Mammary epithelial cell (primary cell): ENCODE results near the gene SHH.

Source experiments
- EZH2 ChIP-seq: IDR thresholded peaks from 2 replicates; pipeline ENCODE4 v1.6.1; 2012; ENCODE audit warnings: low read length, inconsistent platforms, borderline replicate concordance
- TF ChIP-seq, protein P1 (sequence below), 2 donors: IDR thresholded peaks in 1 of 2; conservative IDR thresholded peaks in 1 of 2; 2 replicates each; pipeline ENCODE4 v1.5.1; 2011 to 2012; ENCODE audit warnings: inconsistent platforms in 2 of 2, low read length in 2 of 2, mild to moderate bottlenecking in 2 of 2, control low read depth in 1 of 2, low read depth in 1 of 2; ENCODE audit not compliant: insufficient read depth in 1 of 2; ENCODE audit errors: extremely low read depth in 1 of 2

DNA sequence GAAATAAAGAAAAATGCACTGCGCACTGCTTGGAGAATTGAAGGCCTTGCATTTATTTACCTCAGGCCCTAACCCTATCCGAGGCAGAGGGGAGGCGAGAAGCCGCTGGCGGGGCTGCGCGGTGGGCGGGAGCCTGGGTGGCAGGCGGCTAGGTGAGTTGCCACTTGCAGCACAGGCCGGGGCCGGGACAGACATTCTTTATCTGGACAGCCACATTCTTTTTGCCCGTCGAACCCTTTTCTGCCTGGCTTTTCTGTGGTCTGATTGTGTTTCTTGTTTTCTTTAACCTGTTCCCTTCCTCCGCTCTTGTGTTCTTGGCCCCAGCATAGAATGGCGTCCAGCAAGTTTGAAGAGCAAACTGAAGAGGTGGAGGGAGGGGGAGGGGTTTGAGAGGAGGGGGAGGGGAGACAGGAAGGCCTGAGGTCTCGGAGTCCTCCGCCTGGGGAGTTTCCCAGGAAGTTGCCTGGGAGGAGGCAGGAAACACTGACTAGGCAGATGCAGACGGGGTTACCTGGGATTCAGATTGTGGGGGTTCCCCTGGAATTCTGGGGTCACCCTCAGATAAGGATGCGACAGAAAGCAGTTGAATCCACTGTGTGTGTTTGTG lies 5.1 kb downstream of the SHH start:
- TF ChIP-seq EZH2, result no peak
- TF ChIP-seq, protein P1, sequence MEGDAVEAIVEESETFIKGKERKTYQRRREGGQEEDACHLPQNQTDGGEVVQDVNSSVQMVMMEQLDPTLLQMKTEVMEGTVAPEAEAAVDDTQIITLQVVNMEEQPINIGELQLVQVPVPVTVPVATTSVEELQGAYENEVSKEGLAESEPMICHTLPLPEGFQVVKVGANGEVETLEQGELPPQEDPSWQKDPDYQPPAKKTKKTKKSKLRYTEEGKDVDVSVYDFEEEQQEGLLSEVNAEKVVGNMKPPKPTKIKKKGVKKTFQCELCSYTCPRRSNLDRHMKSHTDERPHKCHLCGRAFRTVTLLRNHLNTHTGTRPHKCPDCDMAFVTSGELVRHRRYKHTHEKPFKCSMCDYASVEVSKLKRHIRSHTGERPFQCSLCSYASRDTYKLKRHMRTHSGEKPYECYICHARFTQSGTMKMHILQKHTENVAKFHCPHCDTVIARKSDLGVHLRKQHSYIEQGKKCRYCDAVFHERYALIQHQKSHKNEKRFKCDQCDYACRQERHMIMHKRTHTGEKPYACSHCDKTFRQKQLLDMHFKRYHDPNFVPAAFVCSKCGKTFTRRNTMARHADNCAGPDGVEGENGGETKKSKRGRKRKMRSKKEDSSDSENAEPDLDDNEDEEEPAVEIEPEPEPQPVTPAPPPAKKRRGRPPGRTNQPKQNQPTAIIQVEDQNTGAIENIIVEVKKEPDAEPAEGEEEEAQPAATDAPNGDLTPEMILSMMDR (conservative IDR thresholded peaks at IDR 0.05 in 1 of 2, IDR thresholded peaks at IDR 0.05 in 1 of 2; ENCODE audit: extremely low read depth in 1 of 2, insufficient read depth in 1 of 2, low read depth in 1 of 2, low read length in 2 of 2), result no peak
